K562 (cell line): ENCODE measurements around the gene TMEM158. TPM values are rescaled to one million over a fixed set of nuclear protein-coding genes. Genes with fewer than 3 reads are reported as not detected.

Experiments used
- BACH1 ChIP-seq: fragments of 200-800 bp; sonication (Bioruptor generic); IDR thresholded peaks from 2 replicates; pipeline ENCODE4 v1.6.1; 2016; ENCODE audit warnings: missing genetic modification characterization, missing compliant biosample characterization
- EP400 ChIP-seq: fragments of 450-650 bp; IDR thresholded peaks from 2 replicates; pipeline ENCODE4 v1.6.1; 2017; ENCODE audit warnings: antibody characterized with exemption, mild to moderate bottlenecking, moderate library complexity
- FOS ChIP-seq: IDR thresholded peaks from 3 replicates; pipeline ENCODE4 v1.6.1; 2011; ENCODE audit not compliant: insufficient read length; ENCODE audit errors: extremely low read depth
- HDAC2 ChIP-seq: fragments of 450-650 bp; IDR thresholded peaks from 2 replicates; pipeline ENCODE4 v1.6.1; 2016; ENCODE audit warnings: mild to moderate bottlenecking
- HDGF ChIP-seq: fragments of 450-650 bp; IDR thresholded peaks from 2 replicates; pipeline ENCODE4 v1.6.1; 2016
- HEY1 ChIP-seq: fragments of 250-450 bp; sonication (Bioruptor Pico); IDR thresholded peaks from 2 replicates; pipeline ENCODE4 v1.5.0; 2020; ENCODE audit warnings: mild to moderate bottlenecking, moderate library complexity, borderline replicate concordance
- HLTF ChIP-seq: fragments of 450-650 bp; IDR thresholded peaks from 2 replicates; pipeline ENCODE4 v1.6.1; 2016
- KAT2B ChIP-seq: IDR thresholded peaks from one replicate; pipeline ENCODE4 v1.6.1; 2012; ENCODE audit warnings: low read depth, mild to moderate bottlenecking, control low read depth, inconsistent platforms, low read length, moderate library complexity
- NRF1 ChIP-seq, 2 experiments: fragments of 450-650 bp; IDR thresholded peaks in 1 of 2; conservative IDR thresholded peaks in 1 of 2; 2 replicates each; pipeline ENCODE4 v1.6.1; 2014; ENCODE audit warnings: mild to moderate bottlenecking in 2 of 2
- RHOXF2B ChIP-seq: fragments of 250-450 bp; sonication (Bioruptor Pico); conservative IDR thresholded peaks from 2 replicates; pipeline ENCODE4 v1.5.1; 2021
- SMAD1 ChIP-seq: fragments of 150-350 bp; IDR thresholded peaks from 2 replicates; pipeline ENCODE4 v1.6.1; 2014; ENCODE audit warnings: low read length, low read depth; ENCODE audit not compliant: partially characterized antibody
- SMARCE1 ChIP-seq: fragments of 450-650 bp; IDR thresholded peaks from 2 replicates; pipeline ENCODE4 v1.7.1; 2016; ENCODE audit warnings: mild to moderate bottlenecking
- TRIM24 ChIP-seq, 2 experiments: fragments of 450-650 bp; IDR thresholded peaks; 2 replicates each; pipeline ENCODE4 v1.6.1; 2016
- YY1 ChIP-seq, 3 experiments: IDR thresholded peaks; 2 replicates each; pipeline ENCODE4 v1.6.1; 2011; ENCODE audit warnings: low read length in 2 of 3, mild to moderate bottlenecking in 2 of 3, moderate library complexity in 2 of 3, borderline replicate concordance in 1 of 3, control low read depth in 1 of 3, low read depth in 1 of 3; ENCODE audit not compliant: insufficient read depth in 3 of 3, insufficient replicate concordance in 2 of 3, control insufficient read depth in 1 of 3, insufficient read length in 1 of 3; ENCODE audit errors: extremely low read depth in 1 of 3
- ZC3H8 ChIP-seq: fragments of 450-650 bp; IDR thresholded peaks from 2 replicates; pipeline ENCODE4 v1.6.1; 2017
- ZFP1 ChIP-seq: fragments of 450-650 bp; formaldehyde crosslinking; IDR thresholded peaks from 2 replicates; pipeline ENCODE4 v1.4.0; 2020; ENCODE audit warnings: mild to moderate bottlenecking, mixed read lengths
- ZNF143 ChIP-seq: sonication (generic); formaldehyde crosslinking; IDR thresholded peaks from 2 replicates; pipeline ENCODE4 v1.9.0; 2022; ENCODE audit warnings: mild to moderate bottlenecking, missing genetic modification reagents
- ZNF282 ChIP-seq: sonication (generic); formaldehyde crosslinking; IDR thresholded peaks from 2 replicates; pipeline ENCODE4 v1.8.1; 2023; ENCODE audit warnings: missing genetic modification reagents
- polyA plus RNA-seq, 8 experiments: library from polyadenylated mRNA; depleted of rRNA in 4 of 8; stranded (reverse) in 5 of 8; unstranded in 3 of 8; fragments of >200 nt; fragmentation: Nextera tagmentation in 2 of 8; fragmentation: Illumina TruSeq in 1 of 8; extraction: Ambion mirVana in 2 of 8; extraction: Trizol in 1 of 8; gene quantifications; 2 replicates each; pipeline versions ENCODE4 v1.2.1 to v1.2.3, GENCODE V29; 2011 to 2014; ENCODE audit warnings: inconsistent platforms in 1 of 8, missing spikeins in 1 of 8
- total RNA-seq, 7 experiments: library from RNA; depleted of rRNA in 6 of 7; stranded (reverse); fragments of >200 nt in 6 of 7; fragmentation: Illumina TruSeq in 2 of 7; extraction: Trizol in 2 of 7; gene quantifications; 2 replicates each; pipeline versions ENCODE4 v1.2.1 to v1.2.3, GENCODE V29; 2011 to 2021; ENCODE audit warnings: low replicate concordance in 1 of 7
- TF ChIP-seq, protein P1 (sequence below), 2 experiments: fragments of 450-650 bp in 1 of 2; sonication (generic) in 1 of 2; formaldehyde crosslinking in 1 of 2; IDR thresholded peaks in 1 of 2; conservative IDR thresholded peaks in 1 of 2; 2 replicates each; pipeline versions ENCODE4 v1.6.1 to v1.8.1; 2016 to 2023; ENCODE audit warnings: mild to moderate bottlenecking in 2 of 2, moderate library complexity in 2 of 2, inconsistent platforms in 1 of 2, missing genetic modification reagents in 1 of 2
- TF ChIP-seq, protein P2 (sequence below): fragments of 450-650 bp; formaldehyde crosslinking; IDR thresholded peaks from 2 replicates; pipeline ENCODE4 v1.4.0; 2020; ENCODE audit warnings: mild to moderate bottlenecking
- TF ChIP-seq, protein P3 (sequence below): IDR thresholded peaks from 2 replicates; pipeline ENCODE4 v1.6.1; 2011; ENCODE audit warnings: borderline replicate concordance, low read depth, mild to moderate bottlenecking, moderate library complexity, low read length; ENCODE audit not compliant: insufficient read depth, poor library complexity, severe bottlenecking
- TF ChIP-seq, protein P4 (sequence below), 3 experiments: IDR thresholded peaks in 2 of 3; conservative IDR thresholded peaks in 1 of 3; 2 replicates each; pipeline ENCODE4 v1.5.1; 2011 to 2012; ENCODE audit warnings: low read length in 3 of 3, mild to moderate bottlenecking in 3 of 3, control low read depth in 2 of 3, improper control_type of control experiment in 1 of 3, inconsistent platforms in 1 of 3, low read depth in 1 of 3, mixed read lengths in 1 of 3, moderate library complexity in 1 of 3; ENCODE audit not compliant: insufficient read depth in 2 of 3

The TMEM158 gene
- total and polyA plus RNA-seq, 9 of the 15 experiments (the other 6 are each of a cell fraction or from before 2014, with no cell fraction given) = 2.2 to 46.5 (median 8.4) TPM

DNA sequence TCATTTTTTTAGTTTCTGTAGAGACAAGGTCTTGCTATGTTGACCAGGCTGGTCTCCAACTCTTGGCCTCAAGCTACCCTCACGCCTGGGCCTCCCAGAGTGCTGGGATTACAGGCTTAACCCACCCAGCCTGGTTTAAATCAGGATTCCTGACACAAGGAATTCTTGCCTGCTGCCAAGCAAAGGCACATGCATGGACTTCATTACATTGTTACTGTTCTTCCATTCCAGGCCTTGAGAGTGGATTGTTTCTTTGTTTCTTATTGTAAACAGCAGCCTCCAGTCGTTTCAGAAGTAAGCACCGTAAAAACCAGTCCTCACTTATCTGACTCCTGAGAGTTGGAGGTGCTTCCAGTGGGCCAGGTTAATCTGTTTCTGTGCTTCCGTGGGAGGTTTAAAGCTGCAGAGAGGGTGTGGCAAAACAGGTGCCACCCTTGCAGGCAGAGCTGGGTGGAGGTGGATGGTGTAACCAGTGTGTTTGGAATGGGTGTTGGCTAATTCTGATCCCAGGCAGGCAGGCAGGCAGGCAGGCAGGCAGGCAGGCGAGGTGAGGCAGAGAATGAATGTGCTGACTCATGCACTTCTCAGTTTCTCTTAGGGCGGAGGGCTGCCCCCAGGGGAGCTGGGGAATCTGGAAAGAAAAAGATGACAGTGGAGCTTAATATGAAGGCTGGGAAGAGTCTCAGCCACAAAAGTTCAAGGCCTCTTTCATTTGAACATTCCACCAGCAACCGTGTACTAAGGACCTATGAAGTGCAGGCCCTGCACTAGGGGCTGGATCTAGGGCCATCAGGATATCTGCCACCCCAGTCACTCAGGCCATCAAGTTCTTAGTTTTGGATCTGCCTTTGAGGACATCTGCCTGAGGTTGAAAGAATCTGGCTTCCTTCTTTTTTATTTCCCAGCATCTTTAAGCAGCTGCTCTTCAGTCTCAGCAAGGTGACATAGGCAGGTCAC lies 42.9 kb downstream of the TMEM158 start (continued):
- TF ChIP-seq HDAC2 (peak; percentile 49), ZC3H8 (no peak), ZFP1 (CRISPR knock-in tag) (no peak), YY1 (IDR thresholded peaks at IDR 0.05; ENCODE audit: borderline replicate concordance in 1 of 3, control insufficient read depth in 1 of 3, extremely low read depth in 1 of 3, insufficient read depth in 3 of 3, insufficient read length in 1 of 3, insufficient replicate concordance in 2 of 3, low read depth in 1 of 3, low read length in 2 of 3) (peak in 1 of 3 experiments; percentile 26), HEY1 (CRISPR knock-in tag) (no peak), TRIM24 (IDR thresholded peaks at IDR 0.05) (peak in 1 of 2 experiments; percentile 68; a peak in 2 of 4 replicates), KAT2B (no peak), HDGF (no peak; the same call in 1 of the 2 replicates), BACH1 (tag) (peak; percentile 86), SMARCE1 (peak; percentile 76; the same call in 1 of the 2 replicates), RHOXF2B (CRISPR knock-in tag) (no peak), HLTF (no peak), ZNF282 (no peak), EP400 (peak; percentile 55), SMAD1 (no peak), FOS (no peak), NRF1 (conservative IDR thresholded peaks at IDR 0.05 in 1 of 2, IDR thresholded peaks at IDR 0.05 in 1 of 2) (no peak), ZNF143 (CRISPR knock-in tag) (no peak)
- TF ChIP-seq, protein P1, sequence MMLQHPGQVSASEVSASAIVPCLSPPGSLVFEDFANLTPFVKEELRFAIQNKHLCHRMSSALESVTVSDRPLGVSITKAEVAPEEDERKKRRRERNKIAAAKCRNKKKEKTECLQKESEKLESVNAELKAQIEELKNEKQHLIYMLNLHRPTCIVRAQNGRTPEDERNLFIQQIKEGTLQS (IDR thresholded peaks at IDR 0.05) = peak; percentile 64; the same call in 1 of the 2 replicates
- TF ChIP-seq, protein P1 (CRISPR knock-in tag; conservative IDR thresholded peaks at IDR 0.05) = no peak
- TF ChIP-seq, protein P2, sequence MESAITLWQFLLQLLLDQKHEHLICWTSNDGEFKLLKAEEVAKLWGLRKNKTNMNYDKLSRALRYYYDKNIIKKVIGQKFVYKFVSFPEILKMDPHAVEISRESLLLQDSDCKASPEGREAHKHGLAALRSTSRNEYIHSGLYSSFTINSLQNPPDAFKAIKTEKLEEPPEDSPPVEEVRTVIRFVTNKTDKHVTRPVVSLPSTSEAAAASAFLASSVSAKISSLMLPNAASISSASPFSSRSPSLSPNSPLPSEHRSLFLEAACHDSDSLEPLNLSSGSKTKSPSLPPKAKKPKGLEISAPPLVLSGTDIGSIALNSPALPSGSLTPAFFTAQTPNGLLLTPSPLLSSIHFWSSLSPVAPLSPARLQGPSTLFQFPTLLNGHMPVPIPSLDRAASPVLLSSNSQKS = no peak
- TF ChIP-seq, protein P3, sequence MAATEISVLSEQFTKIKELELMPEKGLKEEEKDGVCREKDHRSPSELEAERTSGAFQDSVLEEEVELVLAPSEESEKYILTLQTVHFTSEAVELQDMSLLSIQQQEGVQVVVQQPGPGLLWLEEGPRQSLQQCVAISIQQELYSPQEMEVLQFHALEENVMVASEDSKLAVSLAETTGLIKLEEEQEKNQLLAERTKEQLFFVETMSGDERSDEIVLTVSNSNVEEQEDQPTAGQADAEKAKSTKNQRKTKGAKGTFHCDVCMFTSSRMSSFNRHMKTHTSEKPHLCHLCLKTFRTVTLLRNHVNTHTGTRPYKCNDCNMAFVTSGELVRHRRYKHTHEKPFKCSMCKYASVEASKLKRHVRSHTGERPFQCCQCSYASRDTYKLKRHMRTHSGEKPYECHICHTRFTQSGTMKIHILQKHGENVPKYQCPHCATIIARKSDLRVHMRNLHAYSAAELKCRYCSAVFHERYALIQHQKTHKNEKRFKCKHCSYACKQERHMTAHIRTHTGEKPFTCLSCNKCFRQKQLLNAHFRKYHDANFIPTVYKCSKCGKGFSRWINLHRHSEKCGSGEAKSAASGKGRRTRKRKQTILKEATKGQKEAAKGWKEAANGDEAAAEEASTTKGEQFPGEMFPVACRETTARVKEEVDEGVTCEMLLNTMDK = no peak
- TF ChIP-seq, protein P4, sequence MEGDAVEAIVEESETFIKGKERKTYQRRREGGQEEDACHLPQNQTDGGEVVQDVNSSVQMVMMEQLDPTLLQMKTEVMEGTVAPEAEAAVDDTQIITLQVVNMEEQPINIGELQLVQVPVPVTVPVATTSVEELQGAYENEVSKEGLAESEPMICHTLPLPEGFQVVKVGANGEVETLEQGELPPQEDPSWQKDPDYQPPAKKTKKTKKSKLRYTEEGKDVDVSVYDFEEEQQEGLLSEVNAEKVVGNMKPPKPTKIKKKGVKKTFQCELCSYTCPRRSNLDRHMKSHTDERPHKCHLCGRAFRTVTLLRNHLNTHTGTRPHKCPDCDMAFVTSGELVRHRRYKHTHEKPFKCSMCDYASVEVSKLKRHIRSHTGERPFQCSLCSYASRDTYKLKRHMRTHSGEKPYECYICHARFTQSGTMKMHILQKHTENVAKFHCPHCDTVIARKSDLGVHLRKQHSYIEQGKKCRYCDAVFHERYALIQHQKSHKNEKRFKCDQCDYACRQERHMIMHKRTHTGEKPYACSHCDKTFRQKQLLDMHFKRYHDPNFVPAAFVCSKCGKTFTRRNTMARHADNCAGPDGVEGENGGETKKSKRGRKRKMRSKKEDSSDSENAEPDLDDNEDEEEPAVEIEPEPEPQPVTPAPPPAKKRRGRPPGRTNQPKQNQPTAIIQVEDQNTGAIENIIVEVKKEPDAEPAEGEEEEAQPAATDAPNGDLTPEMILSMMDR (IDR thresholded peaks at IDR 0.05 in 2 of 3, conservative IDR thresholded peaks at IDR 0.05 in 1 of 3; ENCODE audit: insufficient read depth in 2 of 3, low read depth in 1 of 3, low read length in 3 of 3) = no peak
